Keratinocyte (primary cell): ENCODE results near the gene ARHGAP4. TPM values are rescaled to one million over a fixed set of nuclear protein-coding genes. Genes with fewer than 3 reads are reported as not detected.

Experiments used
- DNase-seq: peaks from one replicate; pipeline ENCODE4 v3.0.0-alpha.2; 2011; ENCODE audit warnings: low read depth, missing footprints, low spot score
- FAIRE-seq: peaks from 2 replicates; lab custom pipeline; 2011; peaks lifted over from hg19 to GRCh38; lab: Jason Lieb, UNC
- H2AFZ ChIP-seq: 2 replicates; pipeline ENCODE4 v1.6.0; 2012; ENCODE audit warnings: low read length, control low read depth, inconsistent platforms; ENCODE audit not compliant: control insufficient read depth
- H3K27ac ChIP-seq: 2 replicates; pipeline ENCODE4 v1.5.1; 2011; ENCODE audit warnings: low read length; ENCODE audit not compliant: control insufficient read depth, insufficient read depth
- H3K27me3 ChIP-seq: 3 replicates; pipeline ENCODE4 v1.6.0; 2011; ENCODE audit warnings: low read length; ENCODE audit not compliant: control insufficient read depth, insufficient read depth; ENCODE audit errors: extremely low read depth
- H3K36me3 ChIP-seq, 2 experiments: 2 replicates in 1 of 2; 3 replicates in 1 of 2; pipeline ENCODE4 v1.5.1; 2011; ENCODE audit warnings: low read length in 2 of 2, mild to moderate bottlenecking in 1 of 2; ENCODE audit not compliant: control insufficient read depth in 2 of 2, insufficient read depth in 2 of 2; ENCODE audit errors: extremely low read depth in 1 of 2
- H3K4me1 ChIP-seq: 3 replicates; pipeline ENCODE4 v1.5.1; 2011; ENCODE audit warnings: low read length; ENCODE audit not compliant: control insufficient read depth, insufficient read depth; ENCODE audit errors: extremely low read depth
- H3K4me2 ChIP-seq: 3 replicates; pipeline ENCODE4 v1.6.0; 2011; ENCODE audit warnings: low read depth, low read length; ENCODE audit not compliant: control insufficient read depth, insufficient read depth; ENCODE audit errors: extremely low read depth
- H3K4me3 ChIP-seq, 3 experiments: fragments of 200-600 bp in 1 of 3; sonication (generic) in 1 of 3; 2 replicates in 2 of 3; 3 replicates in 1 of 3; pipeline ENCODE4 v1.5.1; 2011 to 2016; ENCODE audit warnings: low read length in 3 of 3, mild to moderate bottlenecking in 3 of 3, control low read depth in 2 of 3, inconsistent platforms in 1 of 3, low read depth in 1 of 3, mixed read lengths in 1 of 3, mixed run types in 1 of 3, moderate library complexity in 1 of 3; ENCODE audit not compliant: control insufficient read depth in 2 of 3, insufficient read depth in 2 of 3; ENCODE audit errors: extremely low read depth in 1 of 3
- H3K79me2 ChIP-seq: 2 replicates; pipeline ENCODE4 v1.6.0; 2012; ENCODE audit warnings: low read length; ENCODE audit not compliant: control insufficient read depth, insufficient read depth
- H3K9ac ChIP-seq: 3 replicates; pipeline ENCODE4 v1.6.0; 2011; ENCODE audit warnings: low read length; ENCODE audit not compliant: control insufficient read depth, insufficient read depth; ENCODE audit errors: extremely low read depth
- H3K9me1 ChIP-seq: 3 replicates; pipeline ENCODE4 v1.6.0; 2011; ENCODE audit warnings: low read length; ENCODE audit not compliant: control insufficient read depth, insufficient read depth; ENCODE audit errors: extremely low read depth
- H3K9me3 ChIP-seq: 2 replicates; pipeline ENCODE4 v1.5.1; 2012; ENCODE audit warnings: low read depth, low read length; ENCODE audit not compliant: control insufficient read depth
- H4K20me1 ChIP-seq: 3 replicates; pipeline ENCODE4 v1.6.0; 2011; ENCODE audit warnings: low read length; ENCODE audit not compliant: control insufficient read depth, insufficient read depth; ENCODE audit errors: extremely low read depth
- EZH2 ChIP-seq: IDR thresholded peaks from one replicate; pipeline ENCODE4 v1.6.1; 2012; ENCODE audit warnings: inconsistent platforms, mild to moderate bottlenecking, low read length, moderate library complexity
- dilution Hi-C: fragments of 300-500 bp; cut with MboI; formaldehyde crosslinking; loops from one replicate; pipeline ENCODE4 v1.7.0; 2020; ENCODE audit warnings: low sequenced_read_pairs; ENCODE audit not compliant: extremely low pct_ligation_motif_present
- polyA plus RNA-seq, 5 experiments: library from polyadenylated mRNA; depleted of rRNA in 3 of 5; stranded (reverse) in 3 of 5; stranded (forward) in 1 of 5; unstranded in 1 of 5; fragments of >200 nt; gene quantifications; 1 replicate in 1 of 5; 2 replicates in 3 of 5; 3 replicates in 1 of 5; pipeline versions ENCODE4 v1.2.1 to v1.2.3, GENCODE V29; 2011 to 2012; ENCODE audit warnings: missing spikeins in 2 of 5, low read depth in 1 of 5, low replicate concordance in 1 of 5
- TF ChIP-seq, protein P1 (sequence below), 3 experiments: IDR thresholded peaks in 1 of 3; conservative IDR thresholded peaks in 1 of 3; optimal IDR thresholded peaks in 1 of 3; 2 replicates in 2 of 3; 3 replicates in 1 of 3; pipeline versions ENCODE3 to v1.5.1; 2011; ENCODE audit warnings: low read length in 3 of 3, mild to moderate bottlenecking in 3 of 3, moderate library complexity in 2 of 3, control low read depth in 1 of 3, inconsistent platforms in 1 of 3; ENCODE audit not compliant: insufficient read depth in 2 of 3; ENCODE audit errors: extremely low read depth in 1 of 3

Gene ARHGAP4
- polyA plus RNA-seq, 1 donor (not counting 4 experiments of a cell fraction or from before 2014, with no cell fraction given): 0.35 TPM

DNA sequence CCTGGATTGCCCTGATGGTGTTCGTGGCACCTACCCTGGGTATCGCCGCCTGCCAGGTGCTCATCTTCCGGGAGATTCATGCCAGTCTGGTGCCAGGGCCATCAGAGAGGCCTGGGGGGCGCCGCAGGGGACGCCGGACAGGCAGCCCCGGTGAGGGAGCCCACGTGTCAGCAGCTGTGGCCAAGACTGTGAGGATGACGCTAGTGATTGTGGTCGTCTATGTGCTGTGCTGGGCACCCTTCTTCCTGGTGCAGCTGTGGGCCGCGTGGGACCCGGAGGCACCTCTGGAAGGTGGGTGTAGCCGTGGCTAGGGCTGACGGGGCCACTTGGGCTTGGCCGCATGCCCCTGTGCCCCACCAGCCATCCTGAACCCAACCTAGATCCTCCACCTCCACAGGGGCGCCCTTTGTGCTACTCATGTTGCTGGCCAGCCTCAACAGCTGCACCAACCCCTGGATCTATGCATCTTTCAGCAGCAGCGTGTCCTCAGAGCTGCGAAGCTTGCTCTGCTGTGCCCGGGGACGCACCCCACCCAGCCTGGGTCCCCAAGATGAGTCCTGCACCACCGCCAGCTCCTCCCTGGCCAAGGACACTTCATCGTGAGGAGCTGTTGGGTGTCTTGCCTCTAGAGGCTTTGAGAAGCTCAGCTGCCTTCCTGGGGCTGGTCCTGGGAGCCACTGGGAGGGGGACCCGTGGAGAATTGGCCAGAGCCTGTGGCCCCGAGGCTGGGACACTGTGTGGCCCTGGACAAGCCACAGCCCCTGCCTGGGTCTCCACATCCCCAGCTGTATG, 19.7 kb downstream of the ARHGAP4 start:
- H3K9me1 ChIP-seq: no peaks in the 10 kb centered on the region
- no peak overlapping the region for H3K4me3 ChIP-seq
- H3K4me2 ChIP-seq: no peak overlapping the region
- dilution Hi-C loops: no loop called here
- no peaks in the 10 kb centered on the region for H4K20me1 ChIP-seq
- no peaks in the 10 kb centered on the region for H3K79me2 ChIP-seq
- no peaks in the 10 kb centered on the region for H3K36me3 ChIP-seq
- no peaks in the 10 kb centered on the region for H3K9me3 ChIP-seq
- FAIRE-seq (no peak), DNase-seq (no peak)
- H3K4me1 ChIP-seq: peaks cover 3% of the 10 kb centered on the region
- H3K9ac ChIP-seq: no peak overlapping the region
- TF ChIP-seq EZH2: no peak
- TF ChIP-seq, protein P1, sequence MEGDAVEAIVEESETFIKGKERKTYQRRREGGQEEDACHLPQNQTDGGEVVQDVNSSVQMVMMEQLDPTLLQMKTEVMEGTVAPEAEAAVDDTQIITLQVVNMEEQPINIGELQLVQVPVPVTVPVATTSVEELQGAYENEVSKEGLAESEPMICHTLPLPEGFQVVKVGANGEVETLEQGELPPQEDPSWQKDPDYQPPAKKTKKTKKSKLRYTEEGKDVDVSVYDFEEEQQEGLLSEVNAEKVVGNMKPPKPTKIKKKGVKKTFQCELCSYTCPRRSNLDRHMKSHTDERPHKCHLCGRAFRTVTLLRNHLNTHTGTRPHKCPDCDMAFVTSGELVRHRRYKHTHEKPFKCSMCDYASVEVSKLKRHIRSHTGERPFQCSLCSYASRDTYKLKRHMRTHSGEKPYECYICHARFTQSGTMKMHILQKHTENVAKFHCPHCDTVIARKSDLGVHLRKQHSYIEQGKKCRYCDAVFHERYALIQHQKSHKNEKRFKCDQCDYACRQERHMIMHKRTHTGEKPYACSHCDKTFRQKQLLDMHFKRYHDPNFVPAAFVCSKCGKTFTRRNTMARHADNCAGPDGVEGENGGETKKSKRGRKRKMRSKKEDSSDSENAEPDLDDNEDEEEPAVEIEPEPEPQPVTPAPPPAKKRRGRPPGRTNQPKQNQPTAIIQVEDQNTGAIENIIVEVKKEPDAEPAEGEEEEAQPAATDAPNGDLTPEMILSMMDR (optimal IDR thresholded peaks at IDR 0.05 in 1 of 3, IDR thresholded peaks at IDR 0.05 in 1 of 3, conservative IDR thresholded peaks at IDR 0.05 in 1 of 3; ENCODE audit: extremely low read depth in 1 of 3, insufficient read depth in 2 of 3, low read length in 3 of 3): no peak
- no peak overlapping the region for H2AFZ ChIP-seq
- no peaks in the 10 kb centered on the region for H3K27me3 ChIP-seq
- H3K27ac ChIP-seq: no peak overlapping the region

DNA sequence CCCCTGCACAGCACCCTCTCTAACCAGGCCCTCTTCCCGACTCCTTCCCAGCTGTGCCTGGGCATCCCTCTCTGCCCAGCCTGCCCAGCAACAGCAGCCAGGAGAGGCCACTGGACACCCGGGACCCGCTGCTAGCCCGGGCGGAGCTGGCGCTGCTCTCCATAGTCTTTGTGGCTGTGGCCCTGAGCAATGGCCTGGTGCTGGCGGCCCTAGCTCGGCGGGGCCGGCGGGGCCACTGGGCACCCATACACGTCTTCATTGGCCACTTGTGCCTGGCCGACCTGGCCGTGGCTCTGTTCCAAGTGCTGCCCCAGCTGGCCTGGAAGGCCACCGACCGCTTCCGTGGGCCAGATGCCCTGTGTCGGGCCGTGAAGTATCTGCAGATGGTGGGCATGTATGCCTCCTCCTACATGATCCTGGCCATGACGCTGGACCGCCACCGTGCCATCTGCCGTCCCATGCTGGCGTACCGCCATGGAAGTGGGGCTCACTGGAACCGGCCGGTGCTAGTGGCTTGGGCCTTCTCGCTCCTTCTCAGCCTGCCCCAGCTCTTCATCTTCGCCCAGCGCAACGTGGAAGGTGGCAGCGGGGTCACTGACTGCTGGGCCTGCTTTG, 20.5 kb downstream of the ARHGAP4 start:
- Histone ChIP-seq H3K4me2 (no peak overlapping the region), H3K27ac (no peak overlapping the region), H3K4me1 (peaks cover 8% of the 10 kb centered on the region), H2AFZ (no peak overlapping the region), H3K9me1 (no peaks in the 10 kb centered on the region), H3K27me3 (no peaks in the 10 kb centered on the region), H3K9me3 (no peaks in the 10 kb centered on the region), H3K9ac (no peak overlapping the region), H4K20me1 (no peaks in the 10 kb centered on the region), H3K79me2 (no peaks in the 10 kb centered on the region), H3K36me3 (no peaks in the 10 kb centered on the region), H3K4me3 (no peak overlapping the region)
- FAIRE-seq (no peak), DNase-seq (no peak)
- TF ChIP-seq, protein P1 (optimal IDR thresholded peaks at IDR 0.05 in 1 of 3, IDR thresholded peaks at IDR 0.05 in 1 of 3, conservative IDR thresholded peaks at IDR 0.05 in 1 of 3; ENCODE audit: extremely low read depth in 1 of 3, insufficient read depth in 2 of 3, low read length in 3 of 3): no peak
- TF ChIP-seq EZH2: no peak
- dilution Hi-C loops: no loop called here
